Thoracic aorta (tissue), 2 donors: ENCODE measurements around the gene AKNA. TPM values are rescaled to one million over a fixed set of nuclear protein-coding genes. Genes with fewer than 3 reads are reported as not detected.
A peak's percentile ranks its signal among the peaks of the same experiment; 100 is the strongest.

Experiments used
- ATAC-seq: fragments of 150-250 bp; one replicate; pipeline ENCODE4 v1.8.0; 2017; ENCODE audit warnings: low read depth; ENCODE audit not compliant: insufficient number of reproducible peaks, low FRiP score
- DNase-seq: peaks from one replicate; pipeline ENCODE4 v3.0.0-alpha.2; 2020; ENCODE audit warnings: low spot score
- H3K27ac ChIP-seq, 2 donors: fragments of 200-600 bp; sonication (generic); 1 replicate in 1 of 2; 2 replicates in 1 of 2; pipeline ENCODE4 v1.5.1; 2016; ENCODE audit warnings: mild to moderate bottlenecking in 2 of 2, moderate library complexity in 2 of 2
- H3K27me3 ChIP-seq: fragments of 200-600 bp; sonication (generic); replicated peaks from 2 replicates; pipeline ENCODE4 v1.6.0; 2016; ENCODE audit warnings: mild to moderate bottlenecking; ENCODE audit not compliant: insufficient read depth
- H3K36me3 ChIP-seq: fragments of 200-600 bp; sonication (generic); one replicate; pipeline ENCODE4 v1.5.1; 2016
- H3K4me1 ChIP-seq, 2 donors: fragments of 200-600 bp; sonication (generic); 1 replicate in 1 of 2; 2 replicates in 1 of 2; pipeline versions ENCODE4 v1.5.1 to v1.6.0; 2016; ENCODE audit warnings: low read depth in 2 of 2, mild to moderate bottlenecking in 1 of 2; ENCODE audit not compliant: control insufficient read depth in 1 of 2
- H3K4me3 ChIP-seq: fragments of 200-600 bp; sonication (generic); 2 replicates; pipeline ENCODE4 v1.5.1; 2016; ENCODE audit warnings: mild to moderate bottlenecking
- H3K9me3 ChIP-seq: fragments of 200-600 bp; sonication (generic); 2 replicates; pipeline ENCODE4 v1.5.1; 2016
- CTCF ChIP-seq: fragments of 200-600 bp; sonication (generic); IDR thresholded peaks from one replicate; pipeline ENCODE4 v1.5.1; 2019; ENCODE audit warnings: antibody characterized with exemption
- total RNA-seq, 2 donors: library from RNA; depleted of rRNA; stranded (reverse); fragments of >200 nt; gene quantifications; one replicate each; pipeline versions ENCODE4 v1.1.0 to v1.2.3, GENCODE V29; 2016

The AKNA gene
- total RNA-seq, 2 donors from 2014 or later: 34.8 to 68.5 TPM

- H3K36me3 ChIP-seq: peaks cover 27% of the 10 kb centered on the region
- ATAC-seq: no peak
- no peaks in the 10 kb centered on the region for H3K9me3 ChIP-seq
- peak overlapping the region in 1 of 2 donors; percentile 41 for H3K27ac ChIP-seq
- peaks cover 0 to 11% of the 10 kb centered on the region in 2 donors for H3K4me1 ChIP-seq
- no peak for DNase-seq
- no peak overlapping the region for H3K4me3 ChIP-seq
- no peaks in the 10 kb centered on the region for H3K27me3 ChIP-seq
- no peak for TF ChIP-seq CTCF
Measured at GRCh38 chr9:114302727-114303126, 85.1 kb downstream of the AKNA start.

GRCh38 chr9:114301798-114302565 is 85.8 kb downstream of the AKNA start:
- Histone ChIP-seq H3K36me3 (peaks cover 30% of the 10 kb centered on the region), H3K4me1 (peaks cover 0 to 11% of the 10 kb centered on the region in 2 donors), H3K27me3 (no peaks in the 10 kb centered on the region), H3K27ac (no peak overlapping the region), H3K4me3 (no peak overlapping the region), H3K9me3 (no peaks in the 10 kb centered on the region)
- TF ChIP-seq CTCF: no peak
- DNase-seq (no peak), ATAC-seq (no peak)

- peaks cover 0 to 11% of the 10 kb centered on the region in 2 donors for H3K4me1 ChIP-seq
- peaks cover 31% of the 10 kb centered on the region for H3K36me3 ChIP-seq
- DNase-seq: no peak
- no peak overlapping the region for H3K4me3 ChIP-seq
- no peak overlapping the region for H3K27ac ChIP-seq
- no peak for TF ChIP-seq CTCF
- H3K9me3 ChIP-seq: no peaks in the 10 kb centered on the region
- no peaks in the 10 kb centered on the region for H3K27me3 ChIP-seq
- no peak for ATAC-seq
Measured at GRCh38 chr9:114300846-114301797, 86.7 kb downstream of the AKNA start.

GRCh38 chr9:114300153-114300845 is 87.5 kb downstream of the AKNA start:
- no peak overlapping the region for H3K27ac ChIP-seq
- peaks cover 0 to 8% of the 10 kb centered on the region in 2 donors for H3K4me1 ChIP-seq
- peaks cover 31% of the 10 kb centered on the region for H3K36me3 ChIP-seq
- no peak for ATAC-seq
- no peaks in the 10 kb centered on the region for H3K9me3 ChIP-seq
- no peak overlapping the region for H3K4me3 ChIP-seq
- DNase-seq: no peak
- H3K27me3 ChIP-seq: no peaks in the 10 kb centered on the region
- no peak for TF ChIP-seq CTCF
